Measurements from ENCODE around the gene ASPG. TPM values are rescaled to one million over a fixed set of nuclear protein-coding genes. Genes with fewer than 3 reads are reported as not detected.

ASPG gene
- total RNA-seq, 1 donor from 2014 or later, result 1.2 TPM

- H3K4me1 Mint-ChIP-seq (ENCODE audit: unreplicated experiment), result peaks cover 10% of the 10 kb centered on the region
- DNase-seq (ENCODE audit: low spot score), result peak; percentile 26
- no peak for TF ChIP-seq CTCF (IDR thresholded peaks at IDR 0.05; ENCODE audit: unreplicated experiment)
- peak overlapping the region; percentile 49 for H3K27ac Mint-ChIP-seq (ENCODE audit: unreplicated experiment)
- no peak overlapping the region for H3K4me3 Mint-ChIP-seq (ENCODE audit: unreplicated experiment)
- H3K27me3 Mint-ChIP-seq (ENCODE audit: unreplicated experiment), result no peaks in the 10 kb centered on the region
- H3K9me3 Mint-ChIP-seq (ENCODE audit: unreplicated experiment), result no peaks in the 10 kb centered on the region
- no peaks in the 10 kb centered on the region for H3K36me3 Mint-ChIP-seq (ENCODE audit: low read depth, unreplicated experiment)
These were observed 36.6 kb upstream of the ASPG start for GRCh38 chr14:104048758-104049507.

- H3K9me3 Mint-ChIP-seq (ENCODE audit: unreplicated experiment), result no peaks in the 10 kb centered on the region
- no peaks in the 10 kb centered on the region for H3K27me3 Mint-ChIP-seq (ENCODE audit: unreplicated experiment)
- no peak overlapping the region for H3K4me3 Mint-ChIP-seq (ENCODE audit: unreplicated experiment)
- H3K27ac Mint-ChIP-seq (ENCODE audit: unreplicated experiment), result peak overlapping the region; percentile 52
- no peak for TF ChIP-seq CTCF (IDR thresholded peaks at IDR 0.05; ENCODE audit: unreplicated experiment)
- no peak for DNase-seq (ENCODE audit: low spot score)
- no peaks in the 10 kb centered on the region for H3K36me3 Mint-ChIP-seq (ENCODE audit: low read depth, unreplicated experiment)
- peaks cover 10% of the 10 kb centered on the region for H3K4me1 Mint-ChIP-seq (ENCODE audit: unreplicated experiment)
These were observed 35.8 kb upstream of the ASPG start for GRCh38 chr14:104049576-104050240.

GRCh38 chr14:104051092-104051813, 34.2 kb upstream of the ASPG start:
- H3K36me3 Mint-ChIP-seq (ENCODE audit: low read depth, unreplicated experiment), result no peaks in the 10 kb centered on the region
- H3K9me3 Mint-ChIP-seq (ENCODE audit: unreplicated experiment), result no peaks in the 10 kb centered on the region
- no peak for DNase-seq (ENCODE audit: low spot score)

DNA sequence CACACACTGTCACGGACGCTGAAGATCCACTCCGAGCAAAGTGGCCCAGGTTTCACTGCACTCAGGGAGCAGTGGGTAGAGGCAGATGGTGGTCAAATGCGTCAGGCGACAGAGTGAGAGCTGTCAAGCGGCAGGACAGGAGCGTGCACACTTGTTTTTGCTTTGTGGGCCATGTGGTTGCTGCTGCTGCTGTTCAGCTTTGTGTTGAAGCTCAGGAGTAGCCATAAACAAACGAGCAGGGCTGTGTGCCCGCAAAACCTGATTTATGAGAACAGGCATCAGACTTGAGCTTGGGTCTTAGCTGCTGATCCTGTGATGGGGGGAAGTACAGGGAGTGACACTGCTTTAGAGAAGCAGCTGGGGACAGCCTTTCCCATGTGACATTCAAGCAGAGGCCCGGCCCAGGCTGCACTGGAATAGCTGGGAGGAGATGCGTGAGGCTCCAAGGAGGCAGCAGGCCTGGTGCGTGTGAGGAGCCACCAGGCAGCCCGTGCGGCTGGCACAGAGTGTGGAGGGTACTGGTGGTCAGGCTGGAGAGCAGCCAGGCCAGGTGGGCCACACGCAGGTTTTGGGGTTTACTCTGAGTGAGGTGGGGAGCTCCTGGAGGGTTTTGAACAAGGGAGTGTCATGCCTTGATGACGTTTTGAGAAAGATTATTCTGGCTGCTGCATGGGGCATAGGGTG, 31.1 kb upstream of the ASPG start:
- Mint-ChIP-seq H3K9me3 (ENCODE audit: unreplicated experiment) (no peaks in the 10 kb centered on the region), H3K27ac (ENCODE audit: unreplicated experiment) (no peak overlapping the region), H3K4me1 (ENCODE audit: unreplicated experiment) (no peaks in the 10 kb centered on the region), H3K4me3 (ENCODE audit: unreplicated experiment) (no peak overlapping the region), H3K36me3 (ENCODE audit: low read depth, unreplicated experiment) (no peaks in the 10 kb centered on the region), H3K27me3 (ENCODE audit: unreplicated experiment) (peaks cover 2% of the 10 kb centered on the region)
- DNase-seq (ENCODE audit: low spot score), result no peak
- TF ChIP-seq CTCF (IDR thresholded peaks at IDR 0.05; ENCODE audit: unreplicated experiment), result no peak

More at GRCh38 chr14:104051092-104051813, 34.2 kb upstream of the ASPG start:
- Mint-ChIP-seq H3K4me1 (ENCODE audit: unreplicated experiment) (peaks cover 10% of the 10 kb centered on the region), H3K4me3 (ENCODE audit: unreplicated experiment) (no peak overlapping the region), H3K27ac (ENCODE audit: unreplicated experiment) (no peak overlapping the region), H3K27me3 (ENCODE audit: unreplicated experiment) (peaks cover 2% of the 10 kb centered on the region)
- no peak for TF ChIP-seq CTCF (IDR thresholded peaks at IDR 0.05; ENCODE audit: unreplicated experiment)

All from endothelial cell (in vitro differentiated cells).